Peyer's patch (tissue), 4 donors: ENCODE data around the gene CHAC1.

Experiments used
- POLR2A ChIP-seq, 2 donors: fragments of 450-650 bp; IDR thresholded peaks; one replicate each; pipeline ENCODE4 v1.5.1; 2017; ENCODE audit warnings: antibody characterized with exemption in 2 of 2, mild to moderate bottlenecking in 2 of 2, moderate library complexity in 2 of 2
- TF ChIP-seq, protein P1 (sequence below), 6 experiments: fragments of 450-650 bp in 4 of 6; fragments of 200-600 bp in 2 of 6; sonication (generic) in 1 of 6; IDR thresholded peaks; one replicate each; pipeline ENCODE4 v1.5.1; 2017 to 2019; ENCODE audit warnings: antibody characterized with exemption in 6 of 6, mild to moderate bottlenecking in 3 of 6, moderate library complexity in 1 of 6

GRCh38 chr15:40981186-40981585, 27.9 kb downstream of the CHAC1 start:
- TF ChIP-seq, protein P1, sequence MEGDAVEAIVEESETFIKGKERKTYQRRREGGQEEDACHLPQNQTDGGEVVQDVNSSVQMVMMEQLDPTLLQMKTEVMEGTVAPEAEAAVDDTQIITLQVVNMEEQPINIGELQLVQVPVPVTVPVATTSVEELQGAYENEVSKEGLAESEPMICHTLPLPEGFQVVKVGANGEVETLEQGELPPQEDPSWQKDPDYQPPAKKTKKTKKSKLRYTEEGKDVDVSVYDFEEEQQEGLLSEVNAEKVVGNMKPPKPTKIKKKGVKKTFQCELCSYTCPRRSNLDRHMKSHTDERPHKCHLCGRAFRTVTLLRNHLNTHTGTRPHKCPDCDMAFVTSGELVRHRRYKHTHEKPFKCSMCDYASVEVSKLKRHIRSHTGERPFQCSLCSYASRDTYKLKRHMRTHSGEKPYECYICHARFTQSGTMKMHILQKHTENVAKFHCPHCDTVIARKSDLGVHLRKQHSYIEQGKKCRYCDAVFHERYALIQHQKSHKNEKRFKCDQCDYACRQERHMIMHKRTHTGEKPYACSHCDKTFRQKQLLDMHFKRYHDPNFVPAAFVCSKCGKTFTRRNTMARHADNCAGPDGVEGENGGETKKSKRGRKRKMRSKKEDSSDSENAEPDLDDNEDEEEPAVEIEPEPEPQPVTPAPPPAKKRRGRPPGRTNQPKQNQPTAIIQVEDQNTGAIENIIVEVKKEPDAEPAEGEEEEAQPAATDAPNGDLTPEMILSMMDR (IDR thresholded peaks at IDR 0.05), result no peak
- no peak for TF ChIP-seq POLR2A (IDR thresholded peaks at IDR 0.05)
